Endothelial cell of umbilical vein (primary cell): Measurements from ENCODE around the gene KRT8. TPM values are rescaled to one million over a fixed set of nuclear protein-coding genes. Genes with fewer than 3 reads are reported as not detected.
A peak's percentile ranks its signal among the peaks of the same experiment; 100 is the strongest.

ENCODE experiments used
- BruUV-seq: library from RNA; stranded (reverse); fragments of 400-500 nt; replicated peaks from 2 replicates; lab custom pipeline; 2021; lab: Mats Ljungman, UMichigan
- CTCF ChIA-PET: fragments of 300-600, 350-600 bp; sonication (Branson Sonifier 250); formaldehyde crosslinking; loops from one replicate; lab custom pipeline; 2021; ENCODE audit warnings: antibody characterized with exemption, inconsistent platforms; lab: Charles Lee
- POLR2A ChIA-PET: fragments of 300-600, 350-600 bp; sonication (Branson Sonifier 250); formaldehyde crosslinking; loops from one replicate; lab custom pipeline; 2021; ENCODE audit warnings: antibody characterized with exemption, inconsistent platforms; lab: Charles Lee
- DNase-seq: peaks from one replicate; pipeline ENCODE4 v3.0.0-alpha.2; 2011; ENCODE audit warnings: low read depth, low spot score
- FAIRE-seq: peaks from 2 replicates; lab custom pipeline; 2011; peaks lifted over from hg19 to GRCh38; lab: Jason Lieb, UNC
- H2AFZ ChIP-seq: 2 replicates; pipeline ENCODE4 v1.6.0; 2012; ENCODE audit warnings: low read depth, low read length, control low read depth, inconsistent platforms
- H3K27ac ChIP-seq: 2 replicates; pipeline ENCODE4 v1.5.1; 2011; ENCODE audit warnings: low read depth, mild to moderate bottlenecking, control low read depth, low read length, moderate library complexity; ENCODE audit not compliant: insufficient read depth
- H3K27me3 ChIP-seq, 2 experiments: 2 replicates each; pipeline versions ENCODE4 v1.6.0 to v1.6.1; 2011; ENCODE audit warnings: low read length in 2 of 2, mixed read lengths in 1 of 2; ENCODE audit not compliant: control insufficient read depth in 2 of 2, insufficient read depth in 2 of 2
- H3K36me3 ChIP-seq, 2 experiments: 2 replicates in 1 of 2; 3 replicates in 1 of 2; pipeline ENCODE4 v1.5.1; 2011; ENCODE audit warnings: low read length in 2 of 2, mild to moderate bottlenecking in 1 of 2, moderate library complexity in 1 of 2; ENCODE audit not compliant: control insufficient read depth in 2 of 2, insufficient read depth in 2 of 2; ENCODE audit errors: extremely low read depth in 1 of 2
- H3K4me1 ChIP-seq: 3 replicates; pipeline ENCODE4 v1.5.1; 2011; ENCODE audit warnings: mild to moderate bottlenecking, low read length; ENCODE audit not compliant: control insufficient read depth, insufficient read depth; ENCODE audit errors: extremely low read depth
- H3K4me2 ChIP-seq: 2 replicates; pipeline ENCODE4 v1.6.1; 2011; ENCODE audit warnings: low read length, control low read depth, mixed read lengths; ENCODE audit not compliant: insufficient read depth
- H3K4me3 ChIP-seq, 3 experiments: fragments of 200-600 bp in 1 of 3; sonication (generic), shearing (Covaris generic) in 1 of 3; replicated peaks in 1 of 3; 2 replicates each; pipeline ENCODE4 v1.5.1; 2011 to 2016; ENCODE audit warnings: control low read depth in 3 of 3, low read length in 3 of 3, mild to moderate bottlenecking in 2 of 3, inconsistent platforms in 1 of 3, low read depth in 1 of 3, moderate library complexity in 1 of 3; ENCODE audit not compliant: insufficient read depth in 1 of 3
- H3K79me2 ChIP-seq: 2 replicates; pipeline ENCODE4 v1.6.0; 2012; ENCODE audit warnings: low read length, inconsistent platforms; ENCODE audit not compliant: control insufficient read depth, insufficient read depth
- H3K9ac ChIP-seq: replicated peaks from 2 replicates; pipeline ENCODE3; 2011; ENCODE audit warnings: low read length, control low read depth; ENCODE audit not compliant: insufficient read depth; ENCODE audit errors: extremely low read depth
- H3K9me1 ChIP-seq: replicated peaks from 3 replicates; pipeline ENCODE4 v1.6.0; 2011; ENCODE audit warnings: mild to moderate bottlenecking, low read length; ENCODE audit not compliant: control insufficient read depth, insufficient read depth; ENCODE audit errors: extremely low read depth
- H3K9me3 ChIP-seq: replicated peaks from 2 replicates; pipeline ENCODE4 v1.5.1; 2012; ENCODE audit warnings: low read length, inconsistent platforms; ENCODE audit not compliant: control insufficient read depth, insufficient read depth
- H4K20me1 ChIP-seq: replicated peaks from 2 replicates; pipeline ENCODE3; 2011; ENCODE audit warnings: mild to moderate bottlenecking, low read length; ENCODE audit not compliant: control insufficient read depth, insufficient read depth; ENCODE audit errors: extremely low read depth
- FOS ChIP-seq: IDR thresholded peaks from 2 replicates; pipeline ENCODE4 v1.6.1; 2011; ENCODE audit warnings: mild to moderate bottlenecking, low read length, moderate library complexity, borderline replicate concordance; ENCODE audit not compliant: insufficient read depth
- GATA2 ChIP-seq: IDR thresholded peaks from 2 replicates; pipeline ENCODE4 v1.7.0; 2011; ENCODE audit warnings: low read depth, mild to moderate bottlenecking, moderate library complexity, mixed read lengths, low read length; ENCODE audit not compliant: insufficient read length, insufficient read depth
- JUN ChIP-seq: IDR thresholded peaks from 2 replicates; pipeline ENCODE4 v1.6.1; 2011; ENCODE audit warnings: borderline replicate concordance, low read depth; ENCODE audit not compliant: insufficient read length, insufficient read depth
- MYC ChIP-seq: IDR thresholded peaks from one replicate; pipeline ENCODE4 v1.6.1; 2011; ENCODE audit warnings: mild to moderate bottlenecking, low read depth, low read length
- POLR2A ChIP-seq: IDR thresholded peaks from 2 replicates; pipeline ENCODE4 v1.6.1; 2012; ENCODE audit warnings: low read depth, mild to moderate bottlenecking, control low read depth, low read length
- POLR2AphosphoS5 ChIP-seq: IDR thresholded peaks from 2 replicates; pipeline ENCODE4 v1.6.1; 2012; ENCODE audit warnings: low read depth, mild to moderate bottlenecking, control low read depth, low read length, moderate library complexity; ENCODE audit not compliant: insufficient read depth
- dilution Hi-C: fragments of 300-500 bp; cut with MboI; formaldehyde crosslinking; loops from one replicate; pipeline ENCODE4 v1.15.0; 2019; ENCODE audit warnings: low sequenced_read_pairs; ENCODE audit not compliant: extremely low pct_ligation_motif_present
- intact Hi-C: fragments of 100-400 bp; cut with micrococcal nuclease; formaldehyde crosslinking; loops from one replicate; pipeline ENCODE4 v1.10.0; 2022
- polyA plus RNA-seq, 4 experiments: library from polyadenylated mRNA; depleted of rRNA in 3 of 4; stranded (reverse) in 3 of 4; unstranded in 1 of 4; fragments of >200 nt; gene quantifications; 2 replicates each; pipeline versions ENCODE4 v1.2.1 to v1.2.3, GENCODE V29; 2011 to 2012; ENCODE audit warnings: missing spikeins in 1 of 4
- total RNA-seq: library from RNA; stranded (reverse); gene quantifications from 2 replicates; pipeline ENCODE4 v1.2.3, GENCODE V29; 2021
- TF ChIP-seq, protein P1 (sequence below): IDR thresholded peaks from 2 replicates; pipeline ENCODE4 v1.6.1; 2011; ENCODE audit not compliant: insufficient read depth, insufficient read length

Gene KRT8
- total and polyA plus RNA-seq, 2 donors (not counting 3 experiments of a cell fraction or from before 2014, with no cell fraction given): 23.5 to 31.7 TPM

DNA sequence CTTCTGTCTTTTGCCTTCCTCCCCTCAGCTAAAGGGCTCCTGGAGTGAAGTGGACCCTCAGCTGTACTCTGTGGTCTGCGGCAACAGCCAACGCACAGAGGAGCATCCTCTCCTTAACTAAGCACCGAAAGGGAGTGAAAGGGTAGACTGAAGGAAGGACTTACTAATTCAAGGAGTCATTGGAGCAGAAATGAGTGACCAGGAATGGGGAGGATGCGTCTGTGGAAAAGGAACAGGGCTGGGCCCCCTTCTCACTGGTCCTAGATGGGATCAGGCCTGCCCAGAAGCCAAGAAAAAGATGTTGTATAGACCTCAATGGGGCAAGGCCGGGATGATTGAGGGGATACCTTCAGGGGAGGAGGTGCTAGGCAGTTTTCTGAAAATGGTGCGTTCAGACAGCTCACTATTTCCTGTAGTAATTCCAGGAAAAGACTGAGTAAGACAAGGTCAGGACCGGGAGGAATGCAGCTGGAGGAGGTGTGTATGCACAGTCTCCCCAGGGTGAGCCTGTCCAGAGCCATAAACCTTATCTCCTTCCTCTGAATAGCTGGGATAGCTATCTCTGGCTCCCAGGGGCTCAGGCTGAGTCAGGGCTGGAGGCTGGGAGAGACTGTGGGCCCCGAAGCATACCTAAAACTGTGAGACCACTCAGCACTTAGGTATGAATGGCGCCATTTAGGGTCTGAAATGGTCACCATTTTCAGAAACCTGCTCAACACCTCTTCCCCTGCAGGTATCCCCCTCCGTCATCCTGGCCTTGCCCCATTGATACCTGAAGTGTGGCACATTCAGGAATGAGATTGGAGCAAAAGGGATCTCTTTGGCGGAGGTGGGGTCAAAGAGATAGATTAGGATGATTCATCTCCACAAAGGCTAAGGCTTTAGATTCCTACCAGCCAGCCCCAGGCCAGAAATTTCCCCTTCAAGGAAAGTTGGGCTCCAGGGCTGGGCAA lies 20.2 kb upstream of the KRT8 start:
- Histone ChIP-seq H3K4me2 (peak overlapping the region; percentile 62), H4K20me1 (no peaks in the 10 kb centered on the region), H3K9ac (peak overlapping the region; percentile 57), H3K27ac (peak overlapping the region; percentile 96), H2AFZ (peak overlapping the region; percentile 81), H3K4me1 (peaks cover 42% of the 10 kb centered on the region), H3K36me3 (no peaks in the 10 kb centered on the region), H3K27me3 (no peaks in the 10 kb centered on the region), H3K4me3 (no peak overlapping the region), H3K9me1 (no peaks in the 10 kb centered on the region), H3K9me3 (no peaks in the 10 kb centered on the region), H3K79me2 (no peaks in the 10 kb centered on the region)
- TF ChIP-seq POLR2AphosphoS5 (peak; percentile 96), POLR2A (peak; percentile 76), MYC (no peak), FOS (peak; percentile 96), JUN (peak; percentile 83), GATA2 (peak; percentile 100)
- TF ChIP-seq, protein P1, sequence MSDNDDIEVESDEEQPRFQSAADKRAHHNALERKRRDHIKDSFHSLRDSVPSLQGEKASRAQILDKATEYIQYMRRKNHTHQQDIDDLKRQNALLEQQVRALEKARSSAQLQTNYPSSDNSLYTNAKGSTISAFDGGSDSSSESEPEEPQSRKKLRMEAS: no peak
- intact Hi-C loops (loop anchor here (1.0 kb wide), 5 partner anchors 20 to 55 kb away; partner anchors contain the start of gene KRT18), dilution Hi-C loops (no loop called here)
- DNase-seq (peak; percentile 91), FAIRE-seq (peak; percentile 99)
- TSS peak; percentile 94 for BruUV-seq
- CTCF ChIA-PET: interaction anchor here (0.9 to 4.5 kb wide), 9 partner anchors 9 to 55 kb away, joined by 4 to 54 read pairs (median 8); partner anchors contain the start of gene KRT18
- POLR2A ChIA-PET: interaction anchor here (0.7 to 1.0 kb wide), 3 partner anchors 22 to 40 kb away, joined by 3 to 4 read pairs (median 3); partner anchors contain the start of gene KRT18
